A673 (cell line): ENCODE results near the gene SPRR2E. TPM values are rescaled to one million over a fixed set of nuclear protein-coding genes. Genes with fewer than 3 reads are reported as not detected.

Experiments
- total RNA-seq: library from RNA; stranded (reverse); gene quantifications from 2 replicates; pipeline ENCODE4 v1.2.3, GENCODE V29; 2021

Gene SPRR2E
- total RNA-seq, 1 experiment from 2014 or later = not detected

Other genes with a start within 250 kb of the SPRR2E start
- not detected in 2 replicates for gene LCE7A, start 234.5 kb downstream of the SPRR2E start, total RNA-seq
- gene SMCP, start 216.2 kb downstream of the SPRR2E start, total RNA-seq = not detected in 2 replicates
- not detected in 2 replicates for gene IVL, start 186.0 kb downstream of the SPRR2E start, total RNA-seq
- not detected in 2 replicates for gene SPRR5, start 147.3 kb downstream of the SPRR2E start, total RNA-seq
- gene SPRR4, start 123.9 kb downstream of the SPRR2E start, total RNA-seq = not detected in 2 replicates
- not detected in 2 replicates for gene SPRR1A, start 110.4 kb downstream of the SPRR2E start, total RNA-seq
- not detected in 2 replicates for gene SPRR3, start 92.8 kb downstream of the SPRR2E start, total RNA-seq
- gene SPRR1B, start 63.3 kb downstream of the SPRR2E start, total RNA-seq = not detected in 2 replicates
- gene SPRR2D, start 53.4 kb downstream of the SPRR2E start, total RNA-seq = 0.62 TPM in 1 of 2 replicates, not detected in the other
- not detected in 2 replicates for gene SPRR2A, start 37.0 kb downstream of the SPRR2E start, total RNA-seq
- gene SPRR2B, start 22.9 kb downstream of the SPRR2E start, total RNA-seq = not detected in 2 replicates
- not detected in 2 replicates for gene SPRR2F, start 19.0 kb upstream of the SPRR2E start, total RNA-seq
- gene SPRR2G, start 56.4 kb upstream of the SPRR2E start, total RNA-seq = not detected in 2 replicates
- not detected in 2 replicates for gene LELP1, start 108.9 kb upstream of the SPRR2E start, total RNA-seq
- gene PRR9, start 123.1 kb upstream of the SPRR2E start, total RNA-seq = not detected in 2 replicates
- not detected in 2 replicates for gene LORICRIN, start 165.2 kb upstream of the SPRR2E start, total RNA-seq
- gene PGLYRP3, start 218.4 kb upstream of the SPRR2E start, total RNA-seq = not detected in 2 replicates